T-cell (primary cell): ENCODE measurements around the gene OR10K1. TPM values are rescaled to one million over a fixed set of nuclear protein-coding genes. Genes with fewer than 3 reads are reported as not detected.

ENCODE experiments used
- ATAC-seq, 4 experiments: fragments of 200-7000 bp in 3 of 4; fragments of 150-1000 bp in 1 of 4; cut with Tn5 transposase; replicated peaks in 1 of 4; 1 replicate in 3 of 4; 2 replicates in 1 of 4; pipeline ENCODE4 v1.10.0; 2021; ENCODE audit warnings: moderate library complexity in 3 of 4, mild to moderate bottlenecking in 2 of 4, moderate number of reproducible peaks in 1 of 4
- CTCF ChIA-PET, 2 donors: fragments of 300-600 bp; sonication (Branson Sonifier 250); formaldehyde crosslinking; loops; one replicate each; lab custom pipeline; 2022; ENCODE audit warnings: antibody characterized with exemption in 2 of 2; lab: Charles Lee
- POLR2A ChIA-PET, 2 donors: fragments of 300-600 bp; sonication (Branson Sonifier 250); formaldehyde crosslinking; loops; one replicate each; lab custom pipeline; 2022; ENCODE audit warnings: antibody characterized with exemption in 2 of 2; lab: Charles Lee
- DNase-seq, 35 experiments: peaks; one replicate each; pipeline versions ENCODE4 v3.0.0 to v3.0.0-alpha.2; 2013 to 2023
- H3K27ac ChIP-seq: one replicate; pipeline ENCODE4 v1.5.1; 2013; ENCODE audit warnings: low read length
- H3K27me3 ChIP-seq, 2 experiments: replicated peaks in 1 of 2; 1 replicate in 1 of 2; 2 replicates in 1 of 2; pipeline versions ENCODE4 v1.6.1 to v1.7.0; 2013; ENCODE audit warnings: low read length in 1 of 2, mixed read lengths in 1 of 2; ENCODE audit not compliant: control insufficient read depth in 2 of 2, insufficient read depth in 2 of 2; ENCODE audit errors: extremely low read depth in 1 of 2
- H3K36me3 ChIP-seq, 2 donors: 1 replicate in 1 of 2; 2 replicates in 1 of 2; pipeline versions ENCODE4 v1.6.1 to v1.7.0; 2013; ENCODE audit warnings: low read length in 1 of 2; ENCODE audit not compliant: control insufficient read depth in 2 of 2, insufficient read depth in 1 of 2; ENCODE audit errors: extremely low read depth in 1 of 2
- H3K4me1 ChIP-seq, 2 experiments: 1 replicate in 1 of 2; 2 replicates in 1 of 2; pipeline versions ENCODE4 v1.6.1 to v1.7.0; 2013; ENCODE audit warnings: low read length in 2 of 2, mixed read lengths in 1 of 2; ENCODE audit not compliant: insufficient read depth in 2 of 2, control insufficient read depth in 1 of 2; ENCODE audit errors: extremely low read depth in 1 of 2
- H3K4me3 ChIP-seq, 2 donors: 1 replicate in 1 of 2; 2 replicates in 1 of 2; pipeline versions ENCODE4 v1.5.1 to v1.7.0; 2013; ENCODE audit warnings: mild to moderate bottlenecking in 2 of 2, low read length in 1 of 2, moderate library complexity in 1 of 2; ENCODE audit not compliant: control insufficient read depth in 1 of 2; ENCODE audit errors: extremely low read depth in 1 of 2
- H3K9me3 ChIP-seq: 2 replicates; pipeline ENCODE4 v1.7.0; 2013
- H3K27ac Mint-ChIP-seq, 2 donors: one replicate each; pipeline ENCODE4 v1.8.0; 2020 to 2021; ENCODE audit warnings: mild to moderate bottlenecking in 2 of 2, mixed read lengths in 2 of 2
- H3K27me3 Mint-ChIP-seq, 2 donors: one replicate each; pipeline ENCODE4 v1.8.0; 2021 to 2022; ENCODE audit warnings: mixed read lengths in 2 of 2
- H3K36me3 Mint-ChIP-seq: one replicate; pipeline ENCODE4 v1.8.0; 2021; ENCODE audit warnings: mixed read lengths
- H3K4me1 Mint-ChIP-seq, 3 donors: one replicate each; pipeline ENCODE4 v1.8.0; 2020 to 2022; ENCODE audit warnings: mixed read lengths in 3 of 3, mild to moderate bottlenecking in 1 of 3
- H3K4me3 Mint-ChIP-seq, 3 donors: one replicate each; pipeline ENCODE4 v1.8.0; 2020 to 2022; ENCODE audit warnings: mild to moderate bottlenecking in 3 of 3, mixed read lengths in 3 of 3, moderate library complexity in 3 of 3
- H3K9me3 Mint-ChIP-seq, 3 donors: one replicate each; pipeline ENCODE4 v1.8.0; 2020 to 2022; ENCODE audit warnings: mixed read lengths in 3 of 3
- whole genome bisulfite sequencing: methylation state at CpG from one replicate; pipeline ENCODE4 v1.1.5; 2013; ENCODE audit warnings: missing lambda C conversion rate; ENCODE audit not compliant: insufficient coverage; 5-methylcytosine and 5-hydroxymethylcytosine counted together
- total RNA-seq, 35 experiments: library from RNA in 6 of 35; stranded (reverse) in 6 of 35; fragments of 120-200 nt in 1 of 35; gene quantifications; one replicate each; pipeline versions ENCODE4 v1.2.1 to v1.2.4 and lab custom pipeline; 2013 to 2026

OR10K1 gene
- total RNA-seq (not detected), total RNA-seq (lab: John Stamatoyannopoulos, UW) (0 to 0.06 (median 0) reads per million in 29 experiments)
- total RNA-seq (2013): not detected

- no peak within 1 kb of the TSS for H3K27ac Mint-ChIP-seq
- H3K36me3 ChIP-seq: no peaks in the 10 kb centered on the region
- H3K4me3 ChIP-seq: no peak within 1 kb of the TSS
- H3K4me1 Mint-ChIP-seq: no peaks in the 10 kb centered on the region
- no peak within 1 kb of the TSS for H3K27ac ChIP-seq
- H3K4me1 ChIP-seq: no peaks in the 10 kb centered on the region
- H3K9me3 ChIP-seq: no peaks in the 10 kb centered on the region
- H3K27me3 Mint-ChIP-seq: peaks cover 9 to 13% of the 10 kb centered on the region in 2 donors
- 100% methylated on average over 1 of the region's 2 CpGs for WGBS
- no peak within 1 kb of the TSS for H3K4me3 Mint-ChIP-seq
- ChIA-PET POLR2A (no interaction called here), CTCF (no interaction called here)
- ATAC-seq: no peak
- no peak for DNase-seq
- H3K27me3 ChIP-seq: peaks cover 0 to 3% of the 10 kb centered on the region in 2 experiments
- H3K9me3 Mint-ChIP-seq: no peaks in the 10 kb centered on the region
- H3K36me3 Mint-ChIP-seq: no peaks in the 10 kb centered on the region
Observed at GRCh38 chr1:158461534-158461933, at the start of gene OR10K1. OR10K1 (plus strand) TSS chr1:158461834; CDS start chr1:158465562, 3,728 bp downstream.

- ATAC-seq: no peak
- ChIA-PET POLR2A (no interaction called here), CTCF (interaction anchor here in 1 of 2 donors (0.5 kb wide), 1 partner anchor 512 kb away, joined by 3 read pairs; no protein-coding TSS in a partner anchor)
- Mint-ChIP-seq H3K27me3 (peaks cover 7 to 14% of the 10 kb centered on the region in 2 donors), H3K27ac (no peak overlapping the region), H3K9me3 (no peaks in the 10 kb centered on the region), H3K4me3 (no peak overlapping the region), H3K4me1 (no peaks in the 10 kb centered on the region), H3K36me3 (no peaks in the 10 kb centered on the region)
- Histone ChIP-seq H3K9me3 (no peaks in the 10 kb centered on the region), H3K4me1 (no peaks in the 10 kb centered on the region), H3K27ac (no peak overlapping the region), H3K27me3 (no peaks in the 10 kb centered on the region), H3K4me3 (no peak overlapping the region), H3K36me3 (no peaks in the 10 kb centered on the region)
- no peak for DNase-seq
- 100% methylated on average over 1 of the region's 4 CpGs for WGBS
Observed at GRCh38 chr1:158414651-158415345, 46.8 kb upstream of the OR10K1 start.

GRCh38 chr1:158417586-158417985, 44.0 kb upstream of the OR10K1 start:
- Mint-ChIP-seq H3K9me3 (no peaks in the 10 kb centered on the region), H3K36me3 (no peaks in the 10 kb centered on the region), H3K4me1 (no peaks in the 10 kb centered on the region), H3K4me3 (no peak overlapping the region), H3K27ac (no peak overlapping the region), H3K27me3 (peaks cover 13 to 18% of the 10 kb centered on the region in 2 donors)
- Histone ChIP-seq H3K9me3 (no peaks in the 10 kb centered on the region), H3K27ac (no peak overlapping the region), H3K4me3 (no peak overlapping the region), H3K4me1 (no peaks in the 10 kb centered on the region), H3K36me3 (no peaks in the 10 kb centered on the region), H3K27me3 (no peaks in the 10 kb centered on the region)
- no peak for DNase-seq
- ChIA-PET CTCF (interaction anchor here in 1 of 2 donors (1.0 kb wide), 1 partner anchor 108 kb away, joined by 3 read pairs; no protein-coding TSS in a partner anchor), POLR2A (interaction anchor here in 1 of 2 donors (0.5 kb wide), 1 partner anchor 456 kb away, joined by 4 read pairs; no protein-coding TSS in a partner anchor)
- no peak for ATAC-seq

- no peak overlapping the region for H3K27ac ChIP-seq
- POLR2A ChIA-PET: no interaction called here
- H3K4me3 ChIP-seq: no peak overlapping the region
- H3K4me3 Mint-ChIP-seq: no peak overlapping the region
- no peaks in the 10 kb centered on the region for H3K9me3 ChIP-seq
- H3K27ac Mint-ChIP-seq: no peak overlapping the region
- CTCF ChIA-PET: no interaction called here
- no peaks in the 10 kb centered on the region for H3K4me1 ChIP-seq
- H3K9me3 Mint-ChIP-seq: no peaks in the 10 kb centered on the region
- DNase-seq: no peak
- no peak for ATAC-seq
- no peaks in the 10 kb centered on the region for H3K4me1 Mint-ChIP-seq
- H3K36me3 Mint-ChIP-seq: no peaks in the 10 kb centered on the region
- no peaks in the 10 kb centered on the region for H3K36me3 ChIP-seq
- peaks cover 4 to 8% of the 10 kb centered on the region in 2 donors for H3K27me3 Mint-ChIP-seq
- H3K27me3 ChIP-seq: no peaks in the 10 kb centered on the region
Observed at GRCh38 chr1:158422212-158422611, 39.4 kb upstream of the OR10K1 start.

- no peaks in the 10 kb centered on the region for H3K36me3 ChIP-seq
- ATAC-seq: no peak
- H3K4me3 Mint-ChIP-seq: no peak overlapping the region
- no peaks in the 10 kb centered on the region for H3K4me1 Mint-ChIP-seq
- no peak overlapping the region for H3K27ac Mint-ChIP-seq
- H3K36me3 Mint-ChIP-seq: no peaks in the 10 kb centered on the region
- H3K27ac ChIP-seq: no peak overlapping the region
- ChIA-PET CTCF (no interaction called here), POLR2A (no interaction called here)
- peaks cover 0 to 20% (median 8%) of the 10 kb centered on the region in 3 donors for H3K9me3 Mint-ChIP-seq
- no peak overlapping the region for H3K4me3 ChIP-seq
- H3K27me3 Mint-ChIP-seq: peaks cover 9 to 14% of the 10 kb centered on the region in 2 donors
- no peaks in the 10 kb centered on the region for H3K4me1 ChIP-seq
- no peaks in the 10 kb centered on the region for H3K9me3 ChIP-seq
- no peak for DNase-seq
- H3K27me3 ChIP-seq: no peaks in the 10 kb centered on the region
Observed at GRCh38 chr1:158425027-158425426, 36.6 kb upstream of the OR10K1 start.

GRCh38 chr1:158426137-158426536, 35.5 kb upstream of the OR10K1 start, which contains the start of gene OR10K2:
OR10K2 (minus strand) TSS chr1:158426237; CDS start chr1:158420866, 5,371 bp downstream.
- WGBS: 83% methylated on average over 1 of the region's 1 CpG
- H3K27me3 Mint-ChIP-seq: peaks cover 11 to 17% of the 10 kb centered on the region in 2 donors
- no peak within 1 kb of the TSS for H3K4me3 Mint-ChIP-seq
- CTCF ChIA-PET: no interaction called here
- H3K36me3 Mint-ChIP-seq: no peaks in the 10 kb centered on the region
- Histone ChIP-seq H3K4me1 (no peaks in the 10 kb centered on the region), H3K36me3 (no peaks in the 10 kb centered on the region), H3K4me3 (no peak within 1 kb of the TSS), H3K27me3 (no peaks in the 10 kb centered on the region), H3K9me3 (no peaks in the 10 kb centered on the region), H3K27ac (no peak within 1 kb of the TSS)
- H3K4me1 Mint-ChIP-seq: no peaks in the 10 kb centered on the region
- H3K27ac Mint-ChIP-seq: no peak within 1 kb of the TSS
- DNase-seq (no peak), ATAC-seq (no peak)
- POLR2A ChIA-PET: no interaction called here
- H3K9me3 Mint-ChIP-seq: peaks cover 0 to 26% (median 8%) of the 10 kb centered on the region in 3 donors
